Measurements from ENCODE around the gene TOP1. TPM values are rescaled to one million over a fixed set of nuclear protein-coding genes. Genes with fewer than 3 reads are reported as not detected.

Gene TOP1
- total and polyA plus RNA-seq, 2 donors from 2014 or later: 23.4 to 49.9 TPM

DNA sequence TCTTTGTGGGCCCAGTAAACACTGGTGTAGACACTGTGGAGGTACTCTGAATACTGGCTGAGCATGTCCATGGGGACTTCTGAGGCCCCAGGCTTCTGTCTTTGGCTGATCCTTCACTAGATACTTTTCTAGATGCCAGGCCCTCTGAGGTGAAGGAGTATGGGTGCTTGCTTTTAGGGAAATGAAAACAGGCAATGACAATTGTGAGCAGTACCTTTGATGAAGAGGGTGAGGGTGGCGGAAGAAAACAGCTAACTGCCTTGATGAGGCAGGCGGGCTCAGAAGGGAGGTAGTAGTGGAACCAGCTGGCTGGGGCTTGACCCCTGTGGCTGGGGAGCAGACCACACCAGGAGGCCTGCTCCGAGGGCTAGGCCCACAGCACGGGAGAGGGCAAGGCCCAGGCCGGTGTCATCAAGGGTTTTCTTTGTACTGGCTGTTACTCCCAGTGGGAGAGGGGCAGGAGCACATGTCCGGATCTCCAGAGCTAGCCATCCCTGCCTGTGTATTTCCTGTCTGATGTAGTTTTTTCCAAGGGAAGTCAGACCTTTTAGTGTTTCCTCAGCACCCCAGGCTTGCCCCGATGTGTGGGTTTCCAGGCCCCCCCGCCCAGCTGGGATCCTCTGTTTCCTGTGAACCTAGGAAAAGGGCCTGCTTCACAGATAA, 112.7 kb downstream of the TOP1 start:
- H3K9ac ChIP-seq (ENCODE audit: low read length in 3 of 3): peak overlapping the region in 1 of 3 donors; percentile 49
- peaks cover 0 to 58% (median 43%) of the 10 kb centered on the region in 3 donors for H3K4me1 ChIP-seq (ENCODE audit: control insufficient read depth in 2 of 3, insufficient read depth in 2 of 3, low read depth in 1 of 3, low read length in 3 of 3)
- H3K27me3 ChIP-seq (ENCODE audit: control insufficient read depth, insufficient read depth, low read length): no peaks in the 10 kb centered on the region
- DNase-seq: peak in 1 of 5 donors; percentile 60
- peak overlapping the region; percentile 61 to 76 for H3K27ac ChIP-seq (ENCODE audit: low read depth in 2 of 2, low read length in 2 of 2)
- FAIRE-seq: no peak
- intact Hi-C loops (cut with DNase I): no loop called here
- TF ChIP-seq, protein P1, sequence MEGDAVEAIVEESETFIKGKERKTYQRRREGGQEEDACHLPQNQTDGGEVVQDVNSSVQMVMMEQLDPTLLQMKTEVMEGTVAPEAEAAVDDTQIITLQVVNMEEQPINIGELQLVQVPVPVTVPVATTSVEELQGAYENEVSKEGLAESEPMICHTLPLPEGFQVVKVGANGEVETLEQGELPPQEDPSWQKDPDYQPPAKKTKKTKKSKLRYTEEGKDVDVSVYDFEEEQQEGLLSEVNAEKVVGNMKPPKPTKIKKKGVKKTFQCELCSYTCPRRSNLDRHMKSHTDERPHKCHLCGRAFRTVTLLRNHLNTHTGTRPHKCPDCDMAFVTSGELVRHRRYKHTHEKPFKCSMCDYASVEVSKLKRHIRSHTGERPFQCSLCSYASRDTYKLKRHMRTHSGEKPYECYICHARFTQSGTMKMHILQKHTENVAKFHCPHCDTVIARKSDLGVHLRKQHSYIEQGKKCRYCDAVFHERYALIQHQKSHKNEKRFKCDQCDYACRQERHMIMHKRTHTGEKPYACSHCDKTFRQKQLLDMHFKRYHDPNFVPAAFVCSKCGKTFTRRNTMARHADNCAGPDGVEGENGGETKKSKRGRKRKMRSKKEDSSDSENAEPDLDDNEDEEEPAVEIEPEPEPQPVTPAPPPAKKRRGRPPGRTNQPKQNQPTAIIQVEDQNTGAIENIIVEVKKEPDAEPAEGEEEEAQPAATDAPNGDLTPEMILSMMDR (IDR thresholded peaks at IDR 0.05; ENCODE audit: borderline replicate concordance, extremely low read depth, insufficient read depth): no peak
- H3K36me3 ChIP-seq (ENCODE audit: control insufficient read depth in 2 of 3, insufficient read depth in 3 of 3, low read length in 3 of 3): peaks cover 0 to 5% (median 0%) of the 10 kb centered on the region in 3 donors
- H3K9me3 ChIP-seq (ENCODE audit: control insufficient read depth in 2 of 3, insufficient read depth in 1 of 3, low read length in 3 of 3): no peaks in the 10 kb centered on the region
- no peak overlapping the region for H3K4me3 ChIP-seq (ENCODE audit: low read length in 3 of 3)

DNA sequence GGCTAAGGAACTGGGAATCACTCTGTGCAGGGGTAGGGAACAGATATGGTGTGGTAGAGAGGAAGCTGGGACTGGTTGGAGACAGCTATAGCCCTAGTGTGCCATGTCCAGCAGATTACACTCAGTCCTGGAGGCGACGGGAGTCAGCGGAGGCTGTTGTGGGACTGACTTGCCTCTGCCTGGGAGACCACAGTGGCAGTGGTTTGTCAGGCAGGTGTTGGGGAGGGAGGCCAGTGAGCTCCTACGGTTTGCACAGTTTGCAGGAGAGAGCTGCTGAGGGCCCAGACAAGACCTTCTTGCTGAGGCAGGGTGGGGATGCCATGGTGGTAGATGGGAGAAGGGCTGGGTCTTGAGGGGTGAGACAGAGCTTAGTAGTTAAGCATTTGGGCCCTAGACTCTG, 113.6 kb downstream of the TOP1 start:
- FAIRE-seq: no peak
- Histone ChIP-seq H3K27ac (ENCODE audit: low read depth in 2 of 2, low read length in 2 of 2) (no peak overlapping the region), H3K36me3 (ENCODE audit: control insufficient read depth in 2 of 3, insufficient read depth in 3 of 3, low read length in 3 of 3) (peaks cover 0 to 5% (median 0%) of the 10 kb centered on the region in 3 donors), H3K4me3 (ENCODE audit: low read length in 3 of 3) (no peak overlapping the region), H3K9me3 (ENCODE audit: control insufficient read depth in 2 of 3, insufficient read depth in 1 of 3, low read length in 3 of 3) (no peaks in the 10 kb centered on the region), H3K27me3 (ENCODE audit: control insufficient read depth, insufficient read depth, low read length) (no peaks in the 10 kb centered on the region), H3K4me1 (ENCODE audit: control insufficient read depth in 2 of 3, insufficient read depth in 2 of 3, low read depth in 1 of 3, low read length in 3 of 3) (peaks cover 0 to 63% (median 52%) of the 10 kb centered on the region in 3 donors), H3K9ac (ENCODE audit: low read length in 3 of 3) (no peak overlapping the region)
- TF ChIP-seq, protein P1 (IDR thresholded peaks at IDR 0.05; ENCODE audit: borderline replicate concordance, extremely low read depth, insufficient read depth): no peak
- DNase-seq: no peak
- intact Hi-C loops (cut with DNase I): no loop called here

DNA sequence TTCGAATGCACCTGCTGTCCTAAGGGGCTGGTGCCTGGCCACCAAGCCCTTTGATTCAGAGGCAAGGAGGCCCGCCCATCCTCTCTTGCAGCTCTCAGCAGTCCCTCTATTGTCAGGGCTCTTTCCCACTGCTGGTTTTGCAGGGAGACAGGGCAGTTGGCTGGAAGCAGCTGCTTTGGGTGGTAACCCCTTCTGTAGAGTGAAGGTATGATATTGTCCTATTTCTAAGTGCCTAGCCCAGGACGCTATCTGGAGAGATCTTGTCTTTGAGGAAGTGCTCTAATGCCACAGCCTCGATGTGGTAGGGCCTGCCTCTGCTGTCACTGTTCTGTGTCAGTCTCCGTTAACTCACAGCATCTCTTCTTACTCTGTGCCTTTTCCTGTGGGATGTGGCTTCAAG, 114.3 kb downstream of the TOP1 start:
- TF ChIP-seq, protein P1 (IDR thresholded peaks at IDR 0.05; ENCODE audit: borderline replicate concordance, extremely low read depth, insufficient read depth): no peak
- Histone ChIP-seq H3K9ac (ENCODE audit: low read length in 3 of 3) (no peak overlapping the region), H3K9me3 (ENCODE audit: control insufficient read depth in 2 of 3, insufficient read depth in 1 of 3, low read length in 3 of 3) (no peaks in the 10 kb centered on the region), H3K27ac (ENCODE audit: low read depth in 2 of 2, low read length in 2 of 2) (no peak overlapping the region), H3K4me3 (ENCODE audit: low read length in 3 of 3) (no peak overlapping the region), H3K36me3 (ENCODE audit: control insufficient read depth in 2 of 3, insufficient read depth in 3 of 3, low read length in 3 of 3) (peaks cover 0 to 5% (median 0%) of the 10 kb centered on the region in 3 donors), H3K4me1 (ENCODE audit: control insufficient read depth in 2 of 3, insufficient read depth in 2 of 3, low read depth in 1 of 3, low read length in 3 of 3) (peaks cover 0 to 67% (median 59%) of the 10 kb centered on the region in 3 donors), H3K27me3 (ENCODE audit: control insufficient read depth, insufficient read depth, low read length) (no peaks in the 10 kb centered on the region)
- DNase-seq: no peak
- FAIRE-seq: no peak
- intact Hi-C loops (cut with DNase I): no loop called here
